Osteoblast (primary cell): Measurements from ENCODE around the gene NAPG. TPM values are rescaled to one million over a fixed set of nuclear protein-coding genes. Genes with fewer than 3 reads are reported as not detected.

Experiments
- DNase-seq: peaks from one replicate; pipeline ENCODE4 v3.0.0; 2011; ENCODE audit warnings: low spot score, mixed read lengths; ENCODE audit not compliant: insufficient read length; ENCODE audit errors: missing footprints
- H2AFZ ChIP-seq: 2 replicates; pipeline ENCODE4 v1.6.0; 2011; ENCODE audit warnings: mild to moderate bottlenecking, low read length
- H3K27ac ChIP-seq: 2 replicates; pipeline ENCODE4 v1.5.1; 2011; ENCODE audit warnings: mild to moderate bottlenecking, low read depth, low read length, moderate library complexity
- H3K27me3 ChIP-seq: 2 replicates; pipeline ENCODE4 v1.6.0; 2012; ENCODE audit warnings: mild to moderate bottlenecking, control low read depth, inconsistent platforms, low read length, moderate library complexity; ENCODE audit not compliant: insufficient read depth
- H3K36me3 ChIP-seq: 2 replicates; pipeline ENCODE4 v1.5.1; 2011; ENCODE audit warnings: mild to moderate bottlenecking, low read length, control low read depth, moderate library complexity; ENCODE audit not compliant: insufficient read depth
- H3K4me1 ChIP-seq: 2 replicates; pipeline ENCODE4 v1.5.1; 2011; ENCODE audit warnings: mild to moderate bottlenecking, low read length, control low read depth, moderate library complexity; ENCODE audit not compliant: insufficient read depth
- H3K4me2 ChIP-seq: 2 replicates; pipeline ENCODE4 v1.6.0; 2011; ENCODE audit warnings: mild to moderate bottlenecking, low read length; ENCODE audit not compliant: insufficient read depth
- H3K4me3 ChIP-seq: fragments of 200-600 bp; sonication (generic); 3 replicates; pipeline ENCODE4 v1.5.1; 2012; ENCODE audit warnings: mild to moderate bottlenecking, low read length, inconsistent platforms; ENCODE audit not compliant: insufficient read depth
- H3K79me2 ChIP-seq: 2 replicates; pipeline ENCODE4 v1.6.0; 2012; ENCODE audit warnings: mild to moderate bottlenecking, low read length, control low read depth, inconsistent platforms; ENCODE audit not compliant: insufficient read depth
- H3K9me3 ChIP-seq: 2 replicates; pipeline ENCODE4 v1.5.1; 2011; ENCODE audit warnings: low read depth, low read length, control low read depth
- H4K20me1 ChIP-seq: 2 replicates; pipeline ENCODE4 v1.6.0; 2012; ENCODE audit warnings: mild to moderate bottlenecking, low read length, control low read depth; ENCODE audit not compliant: insufficient read depth
- total RNA-seq: library from RNA; depleted of rRNA; stranded (reverse); fragments of >200 nt; gene quantifications from 2 replicates; pipeline ENCODE4 v1.2.3, GENCODE V29; 2012
- TF ChIP-seq, protein P1 (sequence below): IDR thresholded peaks from 2 replicates; pipeline ENCODE4 v1.5.1; 2011; ENCODE audit warnings: mild to moderate bottlenecking, low read depth, low read length, moderate library complexity; ENCODE audit errors: extremely low read depth

NAPG gene
- total RNA-seq, 1 donor, result 47.4 TPM

DNA sequence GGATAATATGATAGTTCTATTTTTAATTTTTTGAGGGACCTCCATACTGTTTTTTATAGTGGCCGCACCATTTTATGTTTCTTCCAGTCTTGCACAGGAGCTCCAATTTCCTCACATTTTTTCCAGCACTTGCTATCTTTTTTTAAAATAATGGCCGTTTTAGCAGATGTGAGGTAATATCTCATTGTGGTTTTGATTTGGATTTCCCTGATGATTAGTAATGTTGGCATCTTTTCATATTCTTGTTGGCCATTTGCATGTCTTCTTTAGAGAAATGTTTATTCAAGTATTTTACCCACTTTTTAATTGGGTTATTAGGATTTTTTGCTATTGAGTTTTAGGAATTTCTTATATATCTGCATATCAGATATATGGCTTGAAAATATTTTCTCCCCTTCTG is 29.9 kb upstream of the NAPG start:
- Histone ChIP-seq H4K20me1 (no peaks in the 10 kb centered on the region), H3K9me3 (no peaks in the 10 kb centered on the region), H3K27me3 (peaks cover 12% of the 10 kb centered on the region), H3K4me3 (no peak overlapping the region), H3K4me2 (no peak overlapping the region), H3K79me2 (no peaks in the 10 kb centered on the region), H3K4me1 (no peaks in the 10 kb centered on the region), H3K36me3 (no peaks in the 10 kb centered on the region), H3K27ac (no peak overlapping the region), H2AFZ (no peak overlapping the region)
- no peak for DNase-seq
- TF ChIP-seq, protein P1, sequence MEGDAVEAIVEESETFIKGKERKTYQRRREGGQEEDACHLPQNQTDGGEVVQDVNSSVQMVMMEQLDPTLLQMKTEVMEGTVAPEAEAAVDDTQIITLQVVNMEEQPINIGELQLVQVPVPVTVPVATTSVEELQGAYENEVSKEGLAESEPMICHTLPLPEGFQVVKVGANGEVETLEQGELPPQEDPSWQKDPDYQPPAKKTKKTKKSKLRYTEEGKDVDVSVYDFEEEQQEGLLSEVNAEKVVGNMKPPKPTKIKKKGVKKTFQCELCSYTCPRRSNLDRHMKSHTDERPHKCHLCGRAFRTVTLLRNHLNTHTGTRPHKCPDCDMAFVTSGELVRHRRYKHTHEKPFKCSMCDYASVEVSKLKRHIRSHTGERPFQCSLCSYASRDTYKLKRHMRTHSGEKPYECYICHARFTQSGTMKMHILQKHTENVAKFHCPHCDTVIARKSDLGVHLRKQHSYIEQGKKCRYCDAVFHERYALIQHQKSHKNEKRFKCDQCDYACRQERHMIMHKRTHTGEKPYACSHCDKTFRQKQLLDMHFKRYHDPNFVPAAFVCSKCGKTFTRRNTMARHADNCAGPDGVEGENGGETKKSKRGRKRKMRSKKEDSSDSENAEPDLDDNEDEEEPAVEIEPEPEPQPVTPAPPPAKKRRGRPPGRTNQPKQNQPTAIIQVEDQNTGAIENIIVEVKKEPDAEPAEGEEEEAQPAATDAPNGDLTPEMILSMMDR, result no peak

DNA sequence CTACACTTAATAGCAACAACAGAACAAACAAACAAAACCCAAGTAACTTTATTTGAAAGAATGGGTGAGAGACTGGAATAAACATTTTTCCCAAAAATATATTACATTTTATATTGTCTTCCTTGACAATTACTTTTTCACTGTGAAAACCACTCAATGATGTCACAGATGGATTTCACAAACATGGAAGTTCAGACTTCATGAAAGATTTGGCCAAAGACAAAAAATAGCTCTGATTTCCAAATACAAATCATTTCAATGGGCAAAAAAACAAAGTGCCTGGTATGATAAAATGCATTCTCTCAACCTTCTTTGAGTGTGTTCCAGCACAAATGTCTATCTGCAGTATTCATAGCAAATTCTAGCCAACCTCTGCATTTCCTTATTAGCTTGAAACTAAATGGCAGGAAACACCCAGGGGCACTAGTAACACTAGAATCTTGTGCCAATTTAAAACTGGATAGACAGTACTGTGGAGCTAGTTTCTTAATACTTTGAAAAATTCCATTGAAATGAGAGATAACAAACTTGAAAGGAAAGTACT is 28.5 kb upstream of the NAPG start:
- H3K27me3 ChIP-seq, result peaks cover 12% of the 10 kb centered on the region
- no peak overlapping the region for H3K27ac ChIP-seq
- TF ChIP-seq, protein P1, result no peak
- H4K20me1 ChIP-seq, result no peaks in the 10 kb centered on the region
- no peak overlapping the region for H3K4me2 ChIP-seq
- no peak for DNase-seq
- no peak overlapping the region for H3K4me3 ChIP-seq
- H3K9me3 ChIP-seq, result no peaks in the 10 kb centered on the region
- H3K79me2 ChIP-seq, result no peaks in the 10 kb centered on the region
- no peaks in the 10 kb centered on the region for H3K36me3 ChIP-seq
- no peaks in the 10 kb centered on the region for H3K4me1 ChIP-seq
- no peak overlapping the region for H2AFZ ChIP-seq

DNA sequence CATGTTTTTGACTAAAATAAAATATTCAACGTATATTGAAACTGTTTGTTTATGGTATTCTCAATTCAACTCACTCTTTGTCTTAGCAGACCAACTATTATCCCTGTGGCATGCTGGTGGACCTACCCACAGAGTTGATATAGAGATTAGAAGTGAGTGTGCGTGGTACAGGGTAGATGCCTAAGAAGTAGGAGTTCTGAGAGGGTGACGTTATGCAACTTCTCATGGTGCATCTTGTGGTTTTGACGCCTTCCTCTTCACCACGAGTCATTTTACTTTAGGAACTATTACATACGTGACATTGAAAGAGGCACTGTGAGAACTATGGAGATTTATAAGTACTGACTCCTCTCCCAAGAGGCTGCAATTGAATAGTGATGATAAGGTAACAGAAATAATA is 26.6 kb upstream of the NAPG start:
- TF ChIP-seq, protein P1, result no peak
- no peaks in the 10 kb centered on the region for H3K9me3 ChIP-seq
- H3K4me2 ChIP-seq, result no peak overlapping the region
- H3K36me3 ChIP-seq, result no peaks in the 10 kb centered on the region
- no peaks in the 10 kb centered on the region for H4K20me1 ChIP-seq
- H3K4me3 ChIP-seq, result no peak overlapping the region
- DNase-seq, result no peak
- no peak overlapping the region for H2AFZ ChIP-seq
- peaks cover 15% of the 10 kb centered on the region for H3K27me3 ChIP-seq
- H3K4me1 ChIP-seq, result no peaks in the 10 kb centered on the region
- H3K79me2 ChIP-seq, result no peaks in the 10 kb centered on the region
- no peak overlapping the region for H3K27ac ChIP-seq

DNA sequence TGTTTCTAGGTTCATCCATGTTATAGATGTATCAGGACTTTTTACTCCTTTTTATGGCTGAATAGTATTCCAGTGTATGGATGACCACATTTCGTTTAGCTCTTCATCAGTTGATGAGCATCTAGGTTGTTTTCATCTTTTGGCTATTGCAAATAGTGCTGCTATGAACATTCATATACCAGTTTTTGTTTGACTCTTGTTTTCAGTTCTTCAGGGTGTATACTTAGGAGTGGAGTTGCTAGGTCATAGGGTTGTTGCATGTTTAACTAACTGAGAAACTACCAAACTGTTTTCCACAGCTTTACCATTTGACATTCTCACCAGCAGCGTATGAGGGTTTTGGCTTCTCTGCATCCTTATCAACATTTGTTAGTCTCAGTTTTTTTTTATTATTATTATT is 25.8 kb upstream of the NAPG start:
- no peak overlapping the region for H3K27ac ChIP-seq
- H4K20me1 ChIP-seq, result no peaks in the 10 kb centered on the region
- no peaks in the 10 kb centered on the region for H3K79me2 ChIP-seq
- TF ChIP-seq, protein P1, result no peak
- H3K27me3 ChIP-seq, result peaks cover 11% of the 10 kb centered on the region
- no peak overlapping the region for H2AFZ ChIP-seq
- no peaks in the 10 kb centered on the region for H3K36me3 ChIP-seq
- no peaks in the 10 kb centered on the region for H3K9me3 ChIP-seq
- DNase-seq, result no peak
- H3K4me2 ChIP-seq, result no peak overlapping the region
- no peaks in the 10 kb centered on the region for H3K4me1 ChIP-seq
- H3K4me3 ChIP-seq, result no peak overlapping the region
